GM21447 (cell line): ENCODE data around the gene VKORC1L1.
A peak's percentile ranks its signal among the peaks of the same experiment; 100 is the strongest.
"Not testable (repeated sequence)": the region's sequence is repeated elsewhere in the genome, so short reads cannot be mapped to it uniquely, and the experiment has no call there.

Source experiments
- ATAC-seq: cut with Tn5 transposase; IDR thresholded peaks from one replicate; pipeline ENCODE4 v1.9.1; 2021; ENCODE audit not compliant: unreplicated experiment

VKORC1L1 gene

GRCh38 chr7:65884983-65885382 lies 12.1 kb downstream of the VKORC1L1 start:
- ATAC-seq, result not testable (repeated sequence)

- not testable (repeated sequence) for ATAC-seq
Measured at GRCh38 chr7:65885533-65885932, 12.7 kb downstream of the VKORC1L1 start.

- not testable (repeated sequence) for ATAC-seq
Measured at GRCh38 chr7:65888434-65889156, 15.7 kb downstream of the VKORC1L1 start.

GRCh38 chr7:65889722-65890121 lies 16.8 kb downstream of the VKORC1L1 start:
- not testable (repeated sequence) for ATAC-seq

GRCh38 chr7:65892161-65892560 lies 19.3 kb downstream of the VKORC1L1 start:
- ATAC-seq, result no peak

- ATAC-seq, result no peak
Measured at GRCh38 chr7:65892835-65893234, 20.0 kb downstream of the VKORC1L1 start.

- ATAC-seq, result no peak
Measured at GRCh38 chr7:65896279-65896870, 23.5 kb downstream of the VKORC1L1 start.

GRCh38 chr7:65897289-65897688 lies 24.4 kb downstream of the VKORC1L1 start:
- not testable (repeated sequence) for ATAC-seq

- ATAC-seq, result peak; percentile 69
Measured at GRCh38 chr7:65898677-65899447, 26.0 kb downstream of the VKORC1L1 start.

- no peak for ATAC-seq
Measured at GRCh38 chr7:65902306-65902705, 29.4 kb downstream of the VKORC1L1 start.

GRCh38 chr7:65907501-65908198 lies 34.8 kb downstream of the VKORC1L1 start:
- no peak for ATAC-seq

- ATAC-seq, result no peak
Measured at GRCh38 chr7:65910237-65910636, 37.4 kb downstream of the VKORC1L1 start.

GRCh38 chr7:65912237-65912636 lies 39.4 kb downstream of the VKORC1L1 start:
- ATAC-seq, result no peak

GRCh38 chr7:65915921-65916657 lies 43.2 kb downstream of the VKORC1L1 start:
- peak; percentile 62 for ATAC-seq

GRCh38 chr7:65923316-65923715 lies 50.4 kb downstream of the VKORC1L1 start:
- ATAC-seq, result no peak

- ATAC-seq, result no peak
Measured at GRCh38 chr7:65924193-65924592, 51.3 kb downstream of the VKORC1L1 start.

GRCh38 chr7:65925040-65925439 lies 52.2 kb downstream of the VKORC1L1 start:
- no peak for ATAC-seq

- no peak for ATAC-seq
Measured at GRCh38 chr7:65926588-65926987, 53.7 kb downstream of the VKORC1L1 start.

GRCh38 chr7:65927489-65928448 lies 54.9 kb downstream of the VKORC1L1 start:
- no peak for ATAC-seq
